Stomach (tissue), 4 donors: ENCODE results near the gene STAU1.

Experiments used
- CTCF ChIP-seq, 7 experiments: fragments of 450-650 bp in 4 of 7; fragments of 200-600 bp in 3 of 7; sonication (generic) in 3 of 7; IDR thresholded peaks; one replicate each; pipeline ENCODE4 v1.5.1; 2016 to 2019; ENCODE audit warnings: antibody characterized with exemption in 7 of 7, control low read depth in 2 of 7, mild to moderate bottlenecking in 1 of 7
- EP300 ChIP-seq: sonication (generic); formaldehyde crosslinking; IDR thresholded peaks from one replicate; pipeline ENCODE4 v1.6.1; 2017; ENCODE audit warnings: antibody characterized with exemption
- POLR2A ChIP-seq, 4 donors: fragments of 450-650 bp; IDR thresholded peaks; one replicate each; pipeline ENCODE4 v1.6.1; 2016; ENCODE audit warnings: antibody characterized with exemption in 4 of 4, control low read depth in 2 of 4, mild to moderate bottlenecking in 1 of 4, moderate library complexity in 1 of 4
- POLR2AphosphoS5 ChIP-seq, 3 donors: sonication (generic); formaldehyde crosslinking; IDR thresholded peaks; one replicate each; pipeline ENCODE4 v1.6.1; 2016; ENCODE audit warnings: antibody characterized with exemption in 3 of 3

GRCh38 chr20:49210101-49210756 lies 22.1 kb upstream of the STAU1 start:
- TF ChIP-seq EP300, result no peak
- TF ChIP-seq CTCF (IDR thresholded peaks at IDR 0.05), result no peak
- TF ChIP-seq POLR2A (IDR thresholded peaks at IDR 0.05), result no peak
- TF ChIP-seq POLR2AphosphoS5 (IDR thresholded peaks at IDR 0.05), result no peak
